ENCODE data around the gene CASP8AP2.

Gene CASP8AP2

GRCh38 chr6:89859744-89860143 is 30.1 kb downstream of the CASP8AP2 start:
- no peak for TF ChIP-seq CTCF (IDR thresholded peaks at IDR 0.05; ENCODE audit: insufficient read depth, low read depth, low read length, missing control alignments)
- no peak overlapping the region for H3K4me3 ChIP-seq (ENCODE audit: low read depth, low read length)
- peak; percentile 71 for DNase-seq (ENCODE audit: low read depth)

- H3K4me3 ChIP-seq (ENCODE audit: low read depth, low read length), result no peak overlapping the region
- peak; percentile 68 for DNase-seq (ENCODE audit: low read depth)
Measured at GRCh38 chr6:89862273-89862672, 32.6 kb downstream of the CASP8AP2 start.

GRCh38 chr6:89862698-89863097 is 33.0 kb downstream of the CASP8AP2 start:
- TF ChIP-seq CTCF (IDR thresholded peaks at IDR 0.05; ENCODE audit: insufficient read depth, low read depth, low read length, missing control alignments), result no peak
- DNase-seq (ENCODE audit: low read depth), result no peak
- H3K4me3 ChIP-seq (ENCODE audit: low read depth, low read length), result no peak overlapping the region

More at GRCh38 chr6:89862273-89862672, 32.6 kb downstream of the CASP8AP2 start:
- no peak for TF ChIP-seq CTCF (IDR thresholded peaks at IDR 0.05; ENCODE audit: insufficient read depth, low read depth, low read length, missing control alignments)

- no peak for DNase-seq (ENCODE audit: low read depth)
- no peak for TF ChIP-seq CTCF (IDR thresholded peaks at IDR 0.05; ENCODE audit: insufficient read depth, low read depth, low read length, missing control alignments)
- no peak overlapping the region for H3K4me3 ChIP-seq (ENCODE audit: low read depth, low read length)
Measured at GRCh38 chr6:89866024-89866678, 36.5 kb downstream of the CASP8AP2 start.

- no peak for TF ChIP-seq CTCF (IDR thresholded peaks at IDR 0.05; ENCODE audit: insufficient read depth, low read depth, low read length, missing control alignments)
- H3K4me3 ChIP-seq (ENCODE audit: low read depth, low read length), result no peak overlapping the region
- no peak for DNase-seq (ENCODE audit: low read depth)
Measured at GRCh38 chr6:89873721-89874120, 44.0 kb downstream of the CASP8AP2 start.

GRCh38 chr6:89874438-89874837 is 44.8 kb downstream of the CASP8AP2 start:
- DNase-seq (ENCODE audit: low read depth), result no peak
- TF ChIP-seq CTCF (IDR thresholded peaks at IDR 0.05; ENCODE audit: insufficient read depth, low read depth, low read length, missing control alignments), result no peak

More at GRCh38 chr6:89874438-89874837, 44.8 kb downstream of the CASP8AP2 start:
- H3K4me3 ChIP-seq (ENCODE audit: low read depth, low read length), result no peak overlapping the region

Data from GM12865 (cell line).